Small intestine (tissue), 7 donors: ENCODE measurements around the gene FLCN. TPM values are rescaled to one million over a fixed set of nuclear protein-coding genes. Genes with fewer than 3 reads are reported as not detected.
"Not testable (repeated sequence)": the region's sequence is repeated elsewhere in the genome, so short reads cannot be mapped to it uniquely, and the experiment has no call there.

Source experiments
- DNase-seq, 2 donors: peaks; one replicate each; pipeline versions ENCODE4 v3.0.0 to v3.0.0-alpha.2; 2013
- FAIRE-seq: peaks from 2 replicates; lab custom pipeline; 2012; peaks lifted over from hg19 to GRCh38; lab: Jason Lieb, UNC
- H3K27ac ChIP-seq, 3 donors: one replicate each; pipeline ENCODE4 v1.5.1; 2013; ENCODE audit warnings: low read length in 2 of 3, mild to moderate bottlenecking in 2 of 3, control low read depth in 1 of 3, inconsistent platforms in 1 of 3, low read depth in 1 of 3, moderate library complexity in 1 of 3
- H3K27me3 ChIP-seq, 3 donors: one replicate each; pipeline ENCODE4 v1.6.1; 2013; ENCODE audit warnings: low read length in 3 of 3, inconsistent platforms in 1 of 3; ENCODE audit not compliant: control insufficient read depth in 3 of 3, insufficient read depth in 3 of 3
- H3K36me3 ChIP-seq, 3 donors: one replicate each; pipeline ENCODE4 v1.6.1; 2013; ENCODE audit warnings: low read length in 3 of 3, inconsistent platforms in 1 of 3, low read depth in 1 of 3, mild to moderate bottlenecking in 1 of 3, moderate library complexity in 1 of 3; ENCODE audit not compliant: control insufficient read depth in 3 of 3, insufficient read depth in 2 of 3
- H3K4me1 ChIP-seq, 3 donors: one replicate each; pipeline ENCODE4 v1.6.1; 2013; ENCODE audit warnings: low read length in 2 of 3, inconsistent platforms in 1 of 3, low read depth in 1 of 3, mild to moderate bottlenecking in 1 of 3, moderate library complexity in 1 of 3; ENCODE audit not compliant: control insufficient read depth in 3 of 3, insufficient read depth in 2 of 3
- H3K4me3 ChIP-seq, 3 donors: one replicate each; pipeline ENCODE4 v1.5.1; 2013; ENCODE audit warnings: low read length in 3 of 3, control low read depth in 1 of 3, inconsistent platforms in 1 of 3, low read depth in 1 of 3, mild to moderate bottlenecking in 1 of 3, moderate library complexity in 1 of 3
- H3K9me3 ChIP-seq, 2 donors: one replicate each; pipeline ENCODE4 v1.6.1; 2013; ENCODE audit warnings: low read depth in 1 of 2, low read length in 1 of 2; ENCODE audit not compliant: control insufficient read depth in 2 of 2, insufficient read depth in 1 of 2
- WGBS, 3 donors: extraction: QIAGEN DNeasy Blood & Tissue Kit; methylation state at CpG; one replicate each; pipeline ENCODE4 v1.1.7; 2013; 5-methylcytosine and 5-hydroxymethylcytosine counted together
- polyA plus RNA-seq, 4 donors: library from polyadenylated mRNA; stranded (reverse) in 3 of 4; unstranded in 1 of 4; fragments of 200-250 nt in 3 of 4; fragments of 120-200 nt in 1 of 4; gene quantifications; one replicate each; pipeline versions ENCODE4 v1.2.1 to v1.2.3, GENCODE V29; 2013
- donor health status: healthy with polysubstance abuse.
- donor health status: control.
- donor health status: control.
- donor health status: Bipolar disorder and iron deficiency.
- donor health status: healthy.

Gene FLCN
- polyA plus RNA-seq, 4 donors, result 17.5 to 119 (median 37.9) TPM

DNA sequence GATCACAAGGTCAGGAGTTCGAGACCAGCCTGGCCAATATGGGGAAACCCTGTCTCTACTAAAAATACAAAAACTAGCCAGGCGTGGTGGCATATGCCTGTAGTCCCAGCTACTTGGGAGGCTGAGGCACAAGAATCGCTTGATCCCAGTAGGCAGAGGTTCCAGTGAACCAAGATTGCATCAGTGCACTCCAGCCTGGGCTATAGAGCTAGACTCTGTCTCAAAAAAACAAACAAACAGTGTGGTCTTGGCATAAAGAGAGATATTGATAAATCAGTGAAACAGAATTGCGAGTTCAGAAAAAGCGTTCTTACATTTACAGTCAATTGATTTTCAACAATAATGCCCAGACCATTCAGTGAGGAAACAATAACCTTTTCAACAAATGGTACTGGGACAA lies 41.5 kb downstream of the FLCN start:
- not testable (repeated sequence) for H3K9me3 ChIP-seq, H3K36me3 ChIP-seq, H3K27me3 ChIP-seq, H3K4me1 ChIP-seq, FAIRE-seq, DNase-seq, H3K27ac ChIP-seq, H3K4me3 ChIP-seq
- WGBS, 3 donors, result 88 to 94% (median 93%) methylated on average over 5 of the region's 5 CpGs

DNA sequence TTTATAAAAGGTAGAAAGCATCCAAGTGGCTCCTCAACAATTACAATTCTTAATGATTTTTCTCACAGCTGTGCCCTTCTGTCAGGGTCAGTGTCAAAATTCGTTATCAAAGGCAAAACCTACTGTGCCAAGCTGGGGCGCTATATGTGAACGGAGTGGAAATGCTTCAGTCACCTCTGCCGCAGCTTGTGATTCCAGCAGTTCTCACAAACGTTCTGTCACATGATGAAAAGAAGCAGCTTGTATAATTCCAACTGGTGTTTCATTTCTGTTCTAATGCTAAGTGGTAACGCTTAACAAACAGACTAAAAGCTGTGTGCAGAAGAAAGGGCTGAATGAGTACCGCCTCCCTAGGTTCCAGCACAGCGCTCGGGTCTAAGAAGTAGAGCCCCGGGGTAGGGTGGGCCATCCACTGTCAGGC lies 45.0 kb downstream of the FLCN start:
- Histone ChIP-seq H3K4me1 (peaks cover 0 to 4% (median 0%) of the 10 kb centered on the region in 3 donors), H3K4me3 (no peak overlapping the region), H3K36me3 (peaks cover 4 to 26% (median 5%) of the 10 kb centered on the region in 3 donors), H3K27ac (no peak overlapping the region), H3K27me3 (no peaks in the 10 kb centered on the region), H3K9me3 (no peaks in the 10 kb centered on the region)
- peak in 1 of 2 donors; percentile 12 for DNase-seq
- no peak for FAIRE-seq
- WGBS, 3 donors, result 56 to 81% (median 76%) methylated on average over 10 of the region's 10 CpGs

DNA sequence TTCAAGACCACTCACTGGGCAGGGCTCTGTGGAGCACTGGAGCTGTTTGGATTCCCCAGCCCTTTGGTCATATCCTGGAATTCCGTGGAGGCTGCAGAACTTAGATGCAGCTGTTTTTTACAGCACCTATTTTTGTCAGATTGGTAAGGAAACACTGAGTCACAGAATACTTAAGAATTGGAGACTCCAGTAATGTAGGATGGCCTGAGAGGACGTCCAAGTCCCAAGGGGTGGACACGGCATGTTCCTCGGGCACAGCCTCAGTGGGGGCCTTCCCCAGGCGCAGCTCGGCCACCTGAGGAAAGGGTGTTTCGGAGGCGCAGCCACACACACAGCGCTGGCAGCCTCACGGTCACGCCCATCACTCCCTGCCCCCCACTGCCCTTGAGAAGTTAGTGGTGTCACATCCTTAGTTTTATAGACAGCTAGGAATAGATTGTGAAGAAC lies 45.6 kb downstream of the FLCN start:
- Histone ChIP-seq H3K9me3 (no peaks in the 10 kb centered on the region), H3K36me3 (peaks cover 4 to 32% (median 5%) of the 10 kb centered on the region in 3 donors), H3K4me3 (no peak overlapping the region), H3K27me3 (no peaks in the 10 kb centered on the region), H3K4me1 (peaks cover 0 to 5% (median 2%) of the 10 kb centered on the region in 3 donors), H3K27ac (peak overlapping the region in 1 of 3 donors; percentile 59)
- FAIRE-seq (no peak), DNase-seq (no peak)
- 54 to 84% (median 83%) methylated on average over 11 of the region's 11 CpGs for WGBS, 3 donors

GRCh38 chr17:17190188-17190587 lies 46.8 kb downstream of the FLCN start:
- 81 to 86% (median 82%) methylated on average over 7 of the region's 7 CpGs for WGBS, 3 donors
- no peak for DNase-seq
- no peaks in the 10 kb centered on the region for H3K27me3 ChIP-seq
- no peak for FAIRE-seq
- peak overlapping the region in 1 of 3 donors; percentile 2 for H3K27ac ChIP-seq
- H3K9me3 ChIP-seq, result no peaks in the 10 kb centered on the region
- H3K4me3 ChIP-seq, result no peak overlapping the region
- H3K4me1 ChIP-seq, result peaks cover 0 to 11% (median 8%) of the 10 kb centered on the region in 3 donors
- H3K36me3 ChIP-seq, result peaks cover 4 to 39% (median 5%) of the 10 kb centered on the region in 3 donors

DNA sequence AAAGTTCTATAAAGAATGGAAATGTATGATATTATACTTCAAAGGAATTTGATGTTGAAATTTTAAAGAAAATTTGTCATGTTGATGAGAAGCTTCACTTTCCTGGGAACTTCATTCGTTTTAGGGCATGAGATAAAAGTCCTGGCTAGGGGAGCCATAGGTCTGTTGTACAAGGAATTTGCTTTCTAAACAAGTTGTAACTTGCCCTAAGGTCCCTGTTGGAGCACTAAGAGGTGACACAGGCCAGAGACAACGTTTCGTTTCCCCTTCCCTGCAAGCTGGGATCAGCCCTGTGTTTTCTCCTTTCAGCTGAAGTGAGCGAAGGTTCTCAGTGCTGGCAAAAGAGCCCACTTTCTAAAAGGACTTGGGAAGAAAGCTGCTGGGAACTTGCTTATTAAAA lies 47.4 kb downstream of the FLCN start:
- 52 to 80% (median 73%) methylated on average over 4 of the region's 4 CpGs for WGBS, 3 donors
- no peak for FAIRE-seq
- H3K27me3 ChIP-seq, result no peaks in the 10 kb centered on the region
- H3K9me3 ChIP-seq, result no peaks in the 10 kb centered on the region
- H3K4me1 ChIP-seq, result peaks cover 0 to 11% (median 8%) of the 10 kb centered on the region in 3 donors
- H3K27ac ChIP-seq, result no peak overlapping the region
- no peak overlapping the region for H3K4me3 ChIP-seq
- no peak for DNase-seq
- H3K36me3 ChIP-seq, result peaks cover 4 to 45% (median 5%) of the 10 kb centered on the region in 3 donors

GRCh38 chr17:17188586-17188985 lies 48.4 kb downstream of the FLCN start:
- FAIRE-seq (no peak), DNase-seq (no peak)
- H3K27ac ChIP-seq, result no peak overlapping the region
- peaks cover 4 to 54% (median 5%) of the 10 kb centered on the region in 3 donors for H3K36me3 ChIP-seq
- WGBS, 3 donors, result 95 to 97% (median 96%) methylated on average over 4 of the region's 4 CpGs
- H3K4me1 ChIP-seq, result peaks cover 0 to 11% (median 8%) of the 10 kb centered on the region in 3 donors
- H3K9me3 ChIP-seq, result no peaks in the 10 kb centered on the region
- no peak overlapping the region for H3K4me3 ChIP-seq
- no peaks in the 10 kb centered on the region for H3K27me3 ChIP-seq

DNA sequence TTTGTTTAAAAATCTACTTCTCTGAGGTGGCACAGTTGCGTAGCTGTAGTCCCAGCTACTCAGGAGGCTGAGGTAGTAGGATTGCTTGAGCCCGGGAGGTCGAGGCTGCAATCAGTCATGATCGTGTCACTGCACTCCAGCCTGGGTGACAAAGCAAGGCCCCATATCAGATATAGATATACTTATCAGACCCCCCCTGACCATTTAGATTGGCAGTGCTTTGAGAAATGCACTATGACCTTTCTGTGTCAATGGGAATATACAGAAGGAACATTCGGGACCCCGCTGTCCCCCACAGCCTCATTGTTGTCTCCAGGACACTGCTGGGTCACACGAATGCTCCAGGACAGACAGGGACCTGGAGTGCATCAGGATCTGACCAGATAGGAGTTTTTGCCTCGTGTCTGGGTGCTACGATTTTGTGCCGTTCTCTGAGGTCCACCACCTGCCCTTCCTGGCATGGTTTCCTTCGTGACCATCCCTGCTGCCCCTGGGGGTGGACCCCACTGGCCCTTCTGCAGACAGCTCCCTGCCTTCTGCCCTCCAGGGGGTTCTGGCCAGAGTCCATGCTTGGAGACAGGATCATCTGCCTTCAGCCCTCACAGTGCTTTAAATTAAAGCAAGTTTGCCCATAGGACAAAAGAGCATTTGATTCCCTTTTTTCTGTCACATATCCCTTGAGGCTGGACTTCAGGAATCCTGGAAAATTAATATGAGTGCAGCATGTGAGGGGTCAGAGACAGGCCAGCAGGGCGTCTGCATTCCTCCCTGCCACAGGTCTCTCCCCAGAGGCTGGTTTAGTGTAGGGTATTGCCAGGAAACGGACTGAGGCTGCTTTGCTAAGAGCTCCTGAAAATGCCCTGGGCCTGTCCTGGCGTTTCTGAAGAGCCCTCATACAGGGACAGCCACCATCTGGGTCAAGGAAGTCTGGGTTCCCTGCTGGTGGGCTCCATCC lies 50.1 kb downstream of the FLCN start:
- H3K4me3 ChIP-seq, result no peak overlapping the region
- FAIRE-seq, result no peak

DNA sequence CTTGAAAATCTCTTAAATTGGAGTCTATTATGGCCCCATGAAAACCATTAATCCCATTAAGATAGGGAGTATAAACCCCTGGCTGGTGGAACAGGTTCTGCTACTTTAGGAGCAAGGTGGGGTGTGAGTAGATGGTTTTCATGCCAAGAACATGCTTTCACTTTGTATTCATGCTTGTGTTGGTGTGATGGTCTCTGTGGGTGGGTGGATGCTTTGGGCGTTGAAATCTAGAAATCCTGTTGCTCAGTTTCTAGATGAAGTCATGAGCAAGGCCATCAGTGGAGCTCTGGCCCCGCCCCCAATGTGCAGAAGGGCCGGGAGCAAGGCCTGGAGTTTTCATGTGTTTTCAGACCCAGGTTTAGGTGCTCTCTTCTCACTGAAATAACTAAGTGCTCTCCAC lies 50.9 kb downstream of the FLCN start:
- FAIRE-seq (no peak), DNase-seq (peak; percentile 21 to 53)
- Histone ChIP-seq H3K4me3 (no peak overlapping the region), H3K27ac (peak overlapping the region in 1 of 3 donors; percentile 21), H3K9me3 (no peaks in the 10 kb centered on the region), H3K4me1 (peaks cover 0 to 11% (median 8%) of the 10 kb centered on the region in 3 donors), H3K27me3 (no peaks in the 10 kb centered on the region), H3K36me3 (peaks cover 7 to 78% (median 8%) of the 10 kb centered on the region in 3 donors)
- 19 to 30% (median 27%) methylated on average over 3 of the region's 3 CpGs for WGBS, 3 donors

More for the DNA sequence above, 50.1 kb downstream of the FLCN start:
- Histone ChIP-seq H3K27ac (no peak overlapping the region), H3K27me3 (no peaks in the 10 kb centered on the region), H3K4me1 (peaks cover 0 to 11% (median 8%) of the 10 kb centered on the region in 3 donors), H3K36me3 (peaks cover 5 to 72% (median 7%) of the 10 kb centered on the region in 3 donors), H3K9me3 (no peaks in the 10 kb centered on the region)
- DNase-seq, result no peak
- 69 to 73% (median 72%) methylated on average over 14 of the region's 14 CpGs for WGBS, 3 donors
